GM18517 (cell line): ENCODE results near the gene SRC.

ENCODE experiments used
- ATAC-seq: cut with Tn5 transposase; IDR thresholded peaks from one replicate; pipeline ENCODE4 v1.9.1; 2021; ENCODE audit warnings: mild to moderate bottlenecking, moderate library complexity; ENCODE audit not compliant: unreplicated experiment

SRC gene

GRCh38 chr20:37407019-37407566 lies 61.2 kb downstream of the SRC start:
- no peak for ATAC-seq

DNA sequence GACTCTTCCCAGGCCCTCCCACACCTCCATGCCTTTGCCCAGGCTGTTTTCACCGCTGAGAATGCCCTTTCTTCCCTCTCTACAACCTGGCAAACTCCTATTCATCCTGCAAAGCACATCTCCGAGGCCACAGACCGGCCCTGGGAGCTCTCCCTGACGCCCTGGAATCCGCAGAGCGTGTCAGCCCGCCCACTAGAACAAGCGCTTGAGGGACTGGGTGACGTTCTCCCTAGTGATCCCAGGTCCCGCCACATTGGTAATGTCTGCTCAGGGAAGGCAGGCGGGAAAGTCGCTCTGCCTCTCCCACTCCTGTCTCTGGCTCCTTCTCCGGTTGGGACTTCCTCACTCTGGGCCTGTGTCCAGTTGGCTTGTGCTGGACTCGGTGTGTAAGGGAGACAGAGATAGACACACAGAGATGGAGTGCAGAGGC lies 61.6 kb downstream of the SRC start:
- no peak for ATAC-seq

DNA sequence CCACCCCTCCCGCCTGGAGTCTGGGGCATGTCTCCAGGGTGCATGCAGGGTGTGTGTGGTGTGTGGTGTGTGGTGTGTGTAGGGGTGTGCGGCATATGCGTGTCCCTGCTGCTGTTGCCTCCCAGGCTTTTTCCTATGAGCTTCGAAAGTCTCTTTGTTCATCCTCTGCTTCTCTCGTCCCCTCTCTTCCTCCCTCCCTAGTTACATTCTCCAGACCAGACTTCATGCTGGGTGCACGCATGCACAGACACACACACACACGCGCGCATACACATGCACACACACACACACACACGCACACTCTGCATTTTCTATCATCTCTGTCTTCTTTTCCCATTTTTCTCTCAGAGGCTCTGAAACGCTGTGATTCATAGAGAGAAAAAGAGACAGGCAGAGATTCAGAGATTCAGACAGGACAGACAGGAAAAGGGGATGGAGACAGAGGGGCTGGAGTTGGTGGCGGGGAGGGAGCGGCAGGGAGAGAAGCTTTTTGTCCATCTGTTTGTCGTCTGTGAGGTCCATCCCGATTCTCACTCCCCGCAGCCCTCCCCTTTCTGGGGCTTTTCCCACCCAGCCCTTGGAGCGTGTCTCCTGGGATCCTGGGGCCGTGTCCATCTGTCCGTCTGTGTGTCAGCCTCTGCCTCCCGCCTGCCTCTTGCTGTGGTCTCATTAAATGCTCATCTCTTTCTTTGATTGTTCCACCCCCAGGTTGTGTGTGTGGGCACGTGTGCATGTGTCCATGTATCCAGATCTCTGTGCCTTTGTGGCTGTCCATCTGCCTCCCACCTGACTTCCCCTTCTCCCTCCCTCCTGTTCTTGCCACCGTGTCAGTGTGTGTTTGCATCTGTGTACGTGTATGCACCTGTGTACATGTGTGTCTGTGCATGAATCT lies 62.6 kb downstream of the SRC start:
- ATAC-seq, result no peak

GRCh38 chr20:37411408-37412219 lies 65.7 kb downstream of the SRC start:
- no peak for ATAC-seq

GRCh38 chr20:37413023-37413334 lies 67.0 kb downstream of the SRC start:
- ATAC-seq, result no peak

- no peak for ATAC-seq
Measured at GRCh38 chr20:37413379-37413778, 67.4 kb downstream of the SRC start.

DNA sequence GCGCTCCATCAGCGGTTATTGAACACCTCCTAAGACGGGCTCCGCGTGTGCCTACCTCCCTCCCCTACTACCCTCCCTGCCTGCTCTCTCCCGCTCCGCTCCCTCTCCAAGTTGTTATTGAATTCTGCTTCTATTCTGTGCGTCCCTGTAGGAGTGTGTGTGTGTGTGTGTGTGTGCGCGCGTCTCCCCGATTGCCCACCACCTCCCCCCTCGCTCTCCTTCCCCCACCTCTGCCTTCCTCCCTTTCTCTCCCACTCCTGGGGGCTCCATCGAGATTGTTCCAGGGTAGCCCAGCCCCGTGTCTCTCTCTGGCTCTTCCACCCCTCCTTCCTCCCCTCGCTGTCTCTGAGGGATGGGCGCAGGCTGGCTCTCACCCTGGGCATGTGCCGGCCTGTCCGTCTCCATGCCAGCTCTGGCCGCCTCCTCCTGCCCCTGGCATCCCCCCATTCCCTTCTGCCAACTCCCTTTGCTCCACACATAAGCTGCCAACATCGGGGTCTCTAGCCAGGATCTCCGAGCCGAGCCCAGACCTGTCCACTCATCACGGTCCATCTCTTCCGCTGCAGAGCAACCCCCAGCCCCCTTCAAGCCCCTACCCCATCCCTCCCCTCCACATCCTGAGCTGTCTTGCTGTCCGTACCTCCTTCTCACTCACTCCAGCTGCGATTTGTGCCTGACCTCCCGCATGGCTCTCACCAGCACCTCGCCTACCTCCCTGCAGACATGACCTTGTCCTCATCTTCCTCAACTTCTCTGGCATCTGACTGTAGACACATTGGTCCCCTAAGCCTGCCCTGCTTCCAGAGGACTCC lies 68.5 kb downstream of the SRC start:
- no peak for ATAC-seq

DNA sequence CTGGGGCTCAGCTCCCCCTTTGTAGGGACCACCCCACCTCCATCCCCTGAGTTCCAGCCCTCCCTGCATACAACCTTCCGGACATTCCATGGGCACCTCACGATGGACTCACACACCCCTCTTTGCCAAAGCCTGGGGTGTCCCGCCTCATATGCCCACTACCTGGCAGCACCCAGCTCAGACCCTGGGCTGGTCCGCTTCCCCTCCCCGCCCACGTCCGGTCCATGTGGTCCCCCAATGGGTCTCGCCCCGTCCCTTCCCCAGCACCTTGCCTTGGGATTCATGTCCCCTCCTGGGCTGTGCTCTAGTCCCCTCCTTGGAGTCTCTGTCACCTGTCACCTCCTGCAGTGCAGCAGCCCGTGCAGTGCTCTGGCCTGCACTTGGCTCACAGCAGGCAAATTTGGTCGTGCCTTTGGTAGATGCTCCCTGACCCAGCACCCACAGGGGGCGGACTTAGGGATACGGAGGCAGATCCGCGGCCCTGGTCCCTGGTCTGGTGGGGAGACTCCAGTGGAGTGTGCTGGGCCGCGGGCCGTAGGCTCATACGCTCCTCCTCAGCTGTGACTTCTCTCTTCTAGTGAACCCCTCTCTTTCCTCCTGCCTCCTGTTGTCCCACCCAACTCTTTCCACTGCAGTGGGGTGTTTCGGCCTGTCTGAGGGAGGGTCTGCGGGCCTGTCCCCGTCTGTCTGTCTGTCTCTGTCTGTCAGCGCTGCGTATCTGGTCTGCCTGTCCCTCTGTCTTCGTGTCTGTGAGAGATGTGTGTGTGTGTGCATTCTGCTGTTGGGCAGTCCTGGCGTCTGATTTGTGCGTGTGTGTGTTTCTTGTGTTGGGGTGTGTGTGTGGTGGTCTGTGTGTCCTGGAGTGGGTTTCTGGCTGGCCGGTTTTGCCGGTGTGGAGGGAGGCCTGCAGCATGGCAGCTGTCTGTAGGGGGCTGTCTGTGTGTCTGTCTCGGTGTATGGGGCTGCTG lies 69.5 kb downstream of the SRC start:
- ATAC-seq, result no peak

DNA sequence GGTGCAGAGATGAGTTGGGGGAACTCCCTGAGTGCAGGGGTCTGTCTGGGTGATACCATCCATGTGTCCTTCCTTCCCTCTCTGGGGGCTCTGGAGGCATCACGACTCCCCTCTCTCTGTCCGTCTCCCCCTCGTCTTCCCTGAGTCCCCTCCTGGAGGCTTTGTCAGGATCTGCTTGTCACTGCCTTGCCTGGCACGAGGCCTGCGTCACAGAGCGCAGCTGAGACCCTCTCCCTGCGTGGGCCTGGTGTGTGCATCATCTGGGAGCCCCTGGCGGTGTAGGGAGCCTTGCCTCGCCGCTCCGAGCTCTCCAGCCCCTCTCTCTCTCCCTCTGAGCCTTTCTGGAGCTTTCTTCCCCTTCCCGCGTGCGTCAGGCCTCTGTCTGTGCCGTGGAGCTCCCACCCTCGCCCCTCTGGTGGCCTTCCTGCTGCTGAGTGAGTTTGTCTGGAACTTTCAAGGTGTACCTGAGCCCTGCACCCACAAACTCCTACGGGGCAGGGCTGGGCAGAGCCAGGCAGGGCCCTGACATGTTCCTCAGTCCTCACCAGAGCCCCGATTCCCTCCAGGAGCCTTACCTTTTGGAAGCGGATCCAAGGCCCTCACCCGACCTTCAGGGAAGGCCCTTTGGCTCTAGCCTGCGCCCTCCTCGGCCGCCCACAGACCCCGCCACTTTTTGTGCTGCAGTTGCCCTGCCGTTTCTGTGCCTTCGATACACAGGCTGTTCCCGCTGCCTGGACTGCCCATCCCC lies 70.3 kb downstream of the SRC start:
- ATAC-seq, result no peak

GRCh38 chr20:37416848-37417616 lies 71.1 kb downstream of the SRC start:
- no peak for ATAC-seq

DNA sequence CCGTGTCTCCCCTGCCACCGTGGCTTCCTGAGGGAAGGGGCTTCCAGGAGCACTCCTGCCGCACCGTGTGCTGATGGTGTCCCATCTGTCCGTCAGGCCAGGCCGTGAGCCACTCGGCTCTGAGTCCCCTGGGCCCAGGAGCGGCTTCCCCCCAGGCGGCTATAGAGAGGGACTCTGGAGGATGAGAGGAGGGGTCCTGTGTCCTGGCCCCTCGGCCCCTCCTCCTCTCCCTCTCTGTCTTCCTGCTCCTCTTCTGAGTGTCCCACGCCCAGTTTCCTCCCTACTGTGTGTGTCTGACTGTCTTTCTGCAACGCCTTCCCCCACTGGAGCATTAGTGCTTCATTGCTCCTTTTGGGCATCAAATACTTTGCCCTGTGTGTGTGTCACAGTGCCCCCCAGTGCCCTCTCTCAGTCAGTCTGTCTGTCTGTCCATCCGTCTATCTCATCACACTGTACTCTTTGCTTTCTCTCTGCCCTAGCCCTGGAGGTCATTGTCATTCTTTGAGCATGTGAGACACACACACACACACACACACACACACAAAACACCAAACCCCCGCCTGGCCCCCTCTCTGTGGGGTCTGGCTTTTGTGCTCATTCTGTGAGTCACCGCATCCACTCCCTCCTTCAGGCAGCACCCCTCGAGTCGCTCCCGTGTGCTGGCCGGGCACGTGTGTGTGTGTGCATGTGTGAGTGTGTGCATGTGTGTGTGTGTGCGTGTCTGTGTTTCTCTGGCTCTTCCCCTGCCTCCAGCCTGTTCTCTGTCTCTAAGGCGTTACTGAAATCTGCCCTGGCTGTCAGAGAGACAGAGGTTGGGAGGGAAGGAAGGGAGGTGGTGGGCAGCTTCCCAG lies 71.9 kb downstream of the SRC start:
- ATAC-seq, result no peak

GRCh38 chr20:37418591-37419109 lies 72.7 kb downstream of the SRC start:
- ATAC-seq, result no peak

DNA sequence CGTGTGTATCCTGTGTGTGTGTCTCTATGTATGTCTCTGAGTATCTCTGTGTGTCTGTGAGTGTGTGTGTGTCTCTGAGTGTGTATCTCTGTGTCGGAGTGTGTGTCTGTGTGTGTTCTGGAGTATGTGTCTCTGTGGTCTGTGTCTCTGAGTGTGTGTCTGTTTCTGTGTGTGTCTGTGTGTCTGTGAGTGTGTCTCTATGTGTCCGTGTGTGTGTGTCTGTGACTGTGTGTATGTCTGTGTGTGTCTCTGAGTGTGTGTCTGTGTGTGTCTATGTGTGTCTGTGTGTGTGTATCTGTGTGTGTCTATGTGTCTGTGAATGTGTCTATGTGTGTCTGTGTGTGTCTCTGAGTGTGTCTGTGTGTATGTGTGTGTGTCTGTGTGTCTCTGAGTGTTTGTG lies 73.4 kb downstream of the SRC start:
- no peak for ATAC-seq

GRCh38 chr20:37419774-37420542 lies 74.0 kb downstream of the SRC start:
- ATAC-seq, result no peak

DNA sequence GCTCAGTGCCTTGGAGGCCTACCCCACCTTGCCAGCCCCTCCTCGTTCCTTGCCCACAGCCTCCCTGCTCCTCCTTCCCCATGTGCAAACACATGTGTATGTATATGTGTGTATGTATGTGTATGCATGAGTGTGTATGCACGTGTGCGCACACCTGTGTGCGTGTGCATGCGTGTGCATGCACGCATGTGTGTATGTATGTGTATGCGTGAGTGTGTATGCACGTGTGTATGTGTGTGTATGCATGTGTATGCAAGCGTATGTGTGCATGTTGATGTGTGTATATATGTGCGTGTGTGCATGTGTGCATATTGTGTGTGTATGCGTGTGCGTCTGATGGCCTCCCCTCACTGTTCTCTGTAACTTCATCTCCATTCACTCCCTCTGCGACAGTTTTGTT lies 74.7 kb downstream of the SRC start:
- ATAC-seq, result no peak

- ATAC-seq, result no peak
Measured at GRCh38 chr20:37421060-37421905, 75.3 kb downstream of the SRC start.
